Measurements from ENCODE around the gene MYCBPAP. TPM values are rescaled to one million over a fixed set of nuclear protein-coding genes. Genes with fewer than 3 reads are reported as not detected.

MYCBPAP gene
- total and polyA plus RNA-seq, 4 donors, result 0.73 to 6.4 (median 2.8) TPM

DNA sequence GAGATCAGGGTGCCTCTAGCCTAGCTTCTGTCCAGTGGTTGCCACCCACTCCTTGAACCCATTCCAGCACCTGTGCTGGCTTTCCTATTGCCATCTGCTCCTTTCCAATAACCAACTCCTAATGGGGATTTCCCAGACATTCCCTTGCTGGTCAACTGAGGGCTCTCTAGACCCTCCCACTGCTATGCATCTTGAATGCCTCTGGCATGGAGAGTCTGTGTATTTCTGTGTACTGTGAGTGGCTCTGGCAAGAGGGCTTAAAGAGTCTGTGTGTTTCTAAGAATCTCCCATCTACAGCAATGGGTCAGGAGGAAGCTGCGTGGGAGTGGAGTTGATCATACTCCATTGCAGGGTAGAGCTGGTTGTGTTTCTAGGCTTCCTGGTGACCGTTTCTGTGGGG is 13.3 kb downstream of the MYCBPAP start:
- 58 to 73% methylated on average over 2 of the region's 2 CpGs for WGBS, 2 donors
- DNase-seq (no peak), ATAC-seq (ENCODE audit: insufficient read depth, low FRiP score) (no peak)
- no peak overlapping the region for H3K4me3 ChIP-seq
- peaks cover 0 to 12% (median 0%) of the 10 kb centered on the region in 5 donors for H3K4me1 ChIP-seq (ENCODE audit: control insufficient read depth in 5 of 5, insufficient read depth in 5 of 5, low read length in 5 of 5)
- no peaks in the 10 kb centered on the region for H3K27me3 ChIP-seq (ENCODE audit: control insufficient read depth in 3 of 3, insufficient read depth in 3 of 3, low read length in 2 of 3)
- no peaks in the 10 kb centered on the region for H3K9me3 ChIP-seq (ENCODE audit: control insufficient read depth in 4 of 4, insufficient read depth in 3 of 4, low read length in 3 of 4)
- H3K27ac ChIP-seq (ENCODE audit: low read depth in 1 of 2, low read length in 1 of 2), result no peak overlapping the region
- peaks cover 0 to 2% (median 0%) of the 10 kb centered on the region in 4 donors for H3K36me3 ChIP-seq (ENCODE audit: control insufficient read depth in 4 of 4, insufficient read depth in 4 of 4, low read length in 4 of 4)
- TF ChIP-seq, protein P1, sequence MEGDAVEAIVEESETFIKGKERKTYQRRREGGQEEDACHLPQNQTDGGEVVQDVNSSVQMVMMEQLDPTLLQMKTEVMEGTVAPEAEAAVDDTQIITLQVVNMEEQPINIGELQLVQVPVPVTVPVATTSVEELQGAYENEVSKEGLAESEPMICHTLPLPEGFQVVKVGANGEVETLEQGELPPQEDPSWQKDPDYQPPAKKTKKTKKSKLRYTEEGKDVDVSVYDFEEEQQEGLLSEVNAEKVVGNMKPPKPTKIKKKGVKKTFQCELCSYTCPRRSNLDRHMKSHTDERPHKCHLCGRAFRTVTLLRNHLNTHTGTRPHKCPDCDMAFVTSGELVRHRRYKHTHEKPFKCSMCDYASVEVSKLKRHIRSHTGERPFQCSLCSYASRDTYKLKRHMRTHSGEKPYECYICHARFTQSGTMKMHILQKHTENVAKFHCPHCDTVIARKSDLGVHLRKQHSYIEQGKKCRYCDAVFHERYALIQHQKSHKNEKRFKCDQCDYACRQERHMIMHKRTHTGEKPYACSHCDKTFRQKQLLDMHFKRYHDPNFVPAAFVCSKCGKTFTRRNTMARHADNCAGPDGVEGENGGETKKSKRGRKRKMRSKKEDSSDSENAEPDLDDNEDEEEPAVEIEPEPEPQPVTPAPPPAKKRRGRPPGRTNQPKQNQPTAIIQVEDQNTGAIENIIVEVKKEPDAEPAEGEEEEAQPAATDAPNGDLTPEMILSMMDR (IDR thresholded peaks at IDR 0.05; ENCODE audit: control extremely low read depth, extremely low read depth), result no peak
- no peak overlapping the region for H3K9ac ChIP-seq (ENCODE audit: insufficient read depth in 1 of 2, low read length in 2 of 2)

DNA sequence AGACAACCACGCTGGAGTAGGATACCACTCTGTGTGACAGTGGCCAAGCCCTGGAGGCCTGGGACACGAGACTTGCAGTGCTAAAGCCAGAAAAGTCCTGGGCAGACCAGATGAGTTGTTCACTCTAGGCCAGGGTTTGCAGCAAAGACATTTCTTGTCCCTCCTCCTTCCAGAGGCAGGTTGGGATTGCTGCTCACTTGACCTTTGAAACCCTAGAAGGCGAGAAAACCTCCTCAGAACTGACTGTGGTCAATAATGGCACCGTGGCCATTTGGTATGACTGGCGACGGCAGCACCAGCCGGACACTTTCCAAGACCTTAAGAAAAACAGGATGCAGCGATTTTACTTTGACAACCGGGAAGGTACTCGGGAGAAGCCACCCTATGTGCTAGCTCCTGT is 14.5 kb downstream of the MYCBPAP start:
- Histone ChIP-seq H3K36me3 (ENCODE audit: control insufficient read depth in 4 of 4, insufficient read depth in 4 of 4, low read length in 4 of 4) (peaks cover 0 to 2% (median 0%) of the 10 kb centered on the region in 4 donors), H3K27me3 (ENCODE audit: control insufficient read depth in 3 of 3, insufficient read depth in 3 of 3, low read length in 2 of 3) (no peaks in the 10 kb centered on the region), H3K9me3 (ENCODE audit: control insufficient read depth in 4 of 4, insufficient read depth in 3 of 4, low read length in 3 of 4) (no peaks in the 10 kb centered on the region), H3K4me3 (no peak overlapping the region), H3K4me1 (ENCODE audit: control insufficient read depth in 5 of 5, insufficient read depth in 5 of 5, low read length in 5 of 5) (peaks cover 0 to 12% (median 0%) of the 10 kb centered on the region in 5 donors), H3K9ac (ENCODE audit: insufficient read depth in 1 of 2, low read length in 2 of 2) (no peak overlapping the region), H3K27ac (ENCODE audit: low read depth in 1 of 2, low read length in 1 of 2) (no peak overlapping the region)
- ATAC-seq (ENCODE audit: insufficient read depth, low FRiP score) (no peak), DNase-seq (no peak)
- TF ChIP-seq, protein P1 (IDR thresholded peaks at IDR 0.05; ENCODE audit: control extremely low read depth, extremely low read depth), result no peak
- WGBS, 2 donors, result 93% methylated on average over 10 of the region's 10 CpGs

DNA sequence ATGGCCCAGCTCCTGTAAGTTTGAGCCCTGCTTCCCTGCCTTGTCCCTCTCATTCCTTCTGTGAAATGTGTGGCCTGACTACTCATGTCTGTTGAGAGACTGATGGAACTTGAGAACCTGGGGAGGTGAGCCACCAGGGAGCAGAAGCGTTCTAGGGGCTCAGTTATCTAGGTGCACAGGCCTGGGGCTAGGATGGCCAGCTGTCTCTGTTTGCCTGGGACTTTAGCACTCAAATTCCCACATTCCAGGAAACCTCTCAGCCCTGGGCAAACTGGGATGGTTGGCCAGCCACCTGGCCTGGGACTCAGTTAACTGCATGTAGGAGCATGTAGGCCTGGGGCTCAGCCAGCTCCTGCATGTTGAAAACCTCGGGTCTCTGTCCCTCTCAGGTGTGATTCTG is 15.0 kb downstream of the MYCBPAP start:
- 82 to 91% methylated on average over 2 of the region's 2 CpGs for WGBS, 2 donors
- no peak for ATAC-seq (ENCODE audit: insufficient read depth, low FRiP score)
- Histone ChIP-seq H3K36me3 (ENCODE audit: control insufficient read depth in 4 of 4, insufficient read depth in 4 of 4, low read length in 4 of 4) (peaks cover 0 to 2% (median 0%) of the 10 kb centered on the region in 4 donors), H3K9me3 (ENCODE audit: control insufficient read depth in 4 of 4, insufficient read depth in 3 of 4, low read length in 3 of 4) (no peaks in the 10 kb centered on the region), H3K27me3 (ENCODE audit: control insufficient read depth in 3 of 3, insufficient read depth in 3 of 3, low read length in 2 of 3) (no peaks in the 10 kb centered on the region), H3K27ac (ENCODE audit: low read depth in 1 of 2, low read length in 1 of 2) (no peak overlapping the region), H3K9ac (ENCODE audit: insufficient read depth in 1 of 2, low read length in 2 of 2) (no peak overlapping the region), H3K4me3 (no peak overlapping the region), H3K4me1 (ENCODE audit: control insufficient read depth in 5 of 5, insufficient read depth in 5 of 5, low read length in 5 of 5) (peaks cover 0 to 8% (median 0%) of the 10 kb centered on the region in 5 donors)
- DNase-seq, result no peak
- TF ChIP-seq, protein P1 (IDR thresholded peaks at IDR 0.05; ENCODE audit: control extremely low read depth, extremely low read depth), result no peak

DNA sequence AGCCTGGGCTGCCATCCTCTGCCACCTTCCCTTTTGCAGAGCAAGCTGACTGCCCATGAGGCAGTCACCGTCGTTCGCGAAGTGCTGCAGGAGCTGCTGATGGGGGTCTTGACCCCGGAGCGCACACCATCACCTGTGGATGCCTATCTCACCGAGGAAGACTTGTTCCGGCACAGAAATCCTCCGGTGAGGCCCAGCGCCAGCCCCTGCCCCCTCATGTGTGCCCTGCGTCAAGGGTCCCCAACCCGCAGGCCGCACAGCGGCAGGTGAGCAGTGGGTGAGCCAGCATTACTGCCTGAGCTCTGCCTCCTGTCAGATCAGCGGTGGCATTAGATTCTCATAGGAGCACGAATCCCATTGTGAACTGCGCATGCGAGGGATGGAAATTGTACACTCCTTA is 16.6 kb downstream of the MYCBPAP start:
- TF ChIP-seq, protein P1 (IDR thresholded peaks at IDR 0.05; ENCODE audit: control extremely low read depth, extremely low read depth), result no peak
- Histone ChIP-seq H3K27me3 (ENCODE audit: control insufficient read depth in 3 of 3, insufficient read depth in 3 of 3, low read length in 2 of 3) (no peaks in the 10 kb centered on the region), H3K4me1 (ENCODE audit: control insufficient read depth in 5 of 5, insufficient read depth in 5 of 5, low read length in 5 of 5) (no peaks in the 10 kb centered on the region), H3K27ac (ENCODE audit: low read depth in 1 of 2, low read length in 1 of 2) (no peak overlapping the region), H3K4me3 (no peak overlapping the region), H3K9ac (ENCODE audit: insufficient read depth in 1 of 2, low read length in 2 of 2) (no peak overlapping the region), H3K36me3 (ENCODE audit: control insufficient read depth in 4 of 4, insufficient read depth in 4 of 4, low read length in 4 of 4) (peaks cover 0 to 2% (median 0%) of the 10 kb centered on the region in 4 donors), H3K9me3 (ENCODE audit: control insufficient read depth in 4 of 4, insufficient read depth in 3 of 4, low read length in 3 of 4) (no peaks in the 10 kb centered on the region)
- ATAC-seq (ENCODE audit: insufficient read depth, low FRiP score), result no peak
- no peak for DNase-seq
- WGBS, 2 donors, result 91 to 92% methylated on average over 18 of the region's 18 CpGs
